Activated CD4-positive, alpha-beta T cell treated with anti-CD3 and anti-CD28 coated beads, Interleukin-2, amount 10 ng/mL, durations not matched to agents 24 days and 14 days (primary cell): ENCODE results near the gene CIP2A. TPM values are rescaled to one million over a fixed set of nuclear protein-coding genes. Genes with fewer than 3 reads are reported as not detected.

Source experiments
- DNase-seq: peaks from one replicate; pipeline ENCODE4 v3.0.0; 2022
- H3K27ac Mint-ChIP-seq: one replicate; pipeline ENCODE4 v1.8.0; 2022; ENCODE audit warnings: mild to moderate bottlenecking, mixed read lengths
- H3K27me3 Mint-ChIP-seq: one replicate; pipeline ENCODE4 v1.8.0; 2022; ENCODE audit warnings: mixed read lengths
- H3K36me3 Mint-ChIP-seq: one replicate; pipeline ENCODE4 v1.8.0; 2022; ENCODE audit warnings: low read depth, mild to moderate bottlenecking, mixed read lengths
- H3K4me1 Mint-ChIP-seq: one replicate; pipeline ENCODE4 v1.8.0; 2021; ENCODE audit warnings: mixed read lengths
- H3K4me3 Mint-ChIP-seq: one replicate; pipeline ENCODE4 v1.8.0; 2022; ENCODE audit warnings: mild to moderate bottlenecking, moderate library complexity, mixed read lengths
- H3K9me3 Mint-ChIP-seq: one replicate; pipeline ENCODE4 v1.8.0; 2021; ENCODE audit warnings: mixed read lengths
- intact Hi-C: fragments of 100-400 bp; cut with micrococcal nuclease; formaldehyde crosslinking; loops from one replicate; pipeline ENCODE4 v1.15.1; 2023
- total RNA-seq: library from RNA; stranded (reverse); gene quantifications from 2 replicates; pipeline ENCODE4 v1.2.3, GENCODE V29; 2022

The CIP2A gene
- total RNA-seq, 1 donor from 2014 or later = 58.3 TPM

DNA sequence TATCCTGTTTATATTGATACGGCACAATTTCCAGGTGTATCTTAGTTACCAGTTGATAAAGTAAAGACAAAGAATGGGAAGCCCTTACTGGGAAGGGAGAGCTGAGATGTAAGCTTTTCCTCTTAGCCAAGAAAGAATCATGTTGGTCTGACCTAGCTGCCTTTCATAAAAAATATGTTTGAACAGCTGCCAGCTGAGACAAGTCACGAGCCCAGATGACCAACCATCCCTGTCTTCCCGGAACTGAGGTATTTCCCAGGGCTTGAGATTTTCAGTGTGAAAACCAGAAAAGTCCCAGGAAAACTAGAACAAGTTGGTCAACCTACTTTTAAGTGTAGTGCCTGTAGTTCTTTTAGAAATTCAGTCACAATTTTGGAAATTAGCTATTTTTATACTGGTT, 75.3 kb downstream of the CIP2A start:
- intact Hi-C loops = no loop called here
- Mint-ChIP-seq H3K27me3 (peaks cover 13% of the 10 kb centered on the region), H3K4me1 (peaks cover 2% of the 10 kb centered on the region), H3K4me3 (no peak overlapping the region), H3K9me3 (no peaks in the 10 kb centered on the region), H3K27ac (no peak overlapping the region), H3K36me3 (no peaks in the 10 kb centered on the region)
- DNase-seq = no peak

DNA sequence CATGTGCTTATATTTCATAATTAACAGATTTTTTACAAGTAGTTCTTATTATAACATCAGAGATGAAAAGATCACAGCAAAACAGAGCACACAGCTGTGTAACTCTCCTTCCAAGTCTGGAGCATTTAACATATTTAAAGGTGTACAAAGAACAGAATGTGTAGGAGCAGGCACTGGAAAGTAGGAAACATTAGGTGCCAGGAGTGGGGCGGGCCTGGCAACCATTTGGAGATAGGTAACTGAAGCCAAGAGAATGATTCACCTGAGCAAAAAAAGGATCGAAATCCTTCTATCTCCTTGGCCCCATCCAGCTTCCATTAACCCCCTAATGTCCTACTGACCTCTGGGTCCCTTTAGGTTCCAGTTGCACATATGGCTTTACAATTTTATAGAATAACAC, 76.6 kb downstream of the CIP2A start:
- intact Hi-C loops = no loop called here
- Mint-ChIP-seq H3K27me3 (peaks cover 10% of the 10 kb centered on the region), H3K4me1 (peaks cover 2% of the 10 kb centered on the region), H3K36me3 (no peaks in the 10 kb centered on the region), H3K9me3 (no peaks in the 10 kb centered on the region), H3K27ac (no peak overlapping the region), H3K4me3 (no peak overlapping the region)
- DNase-seq = no peak

DNA sequence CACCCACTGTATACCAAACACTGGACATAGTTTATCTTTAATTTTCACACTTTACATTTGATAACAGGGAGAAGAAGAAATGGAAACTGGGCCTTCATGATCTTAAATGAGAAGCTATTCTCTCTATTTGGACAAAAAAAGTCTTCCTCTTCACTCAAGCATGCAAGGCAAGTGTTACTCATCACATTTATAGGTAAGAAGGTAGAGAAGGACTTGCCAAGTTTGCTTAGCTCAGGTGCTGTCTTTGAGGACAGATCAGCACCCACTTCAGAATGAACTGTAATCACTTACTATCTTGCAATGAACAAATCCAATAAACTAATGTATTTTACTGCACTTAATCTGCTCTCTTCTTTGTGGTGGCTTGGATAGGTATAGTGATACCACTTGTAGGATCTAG, 77.7 kb downstream of the CIP2A start:
- intact Hi-C loops = no loop called here
- peaks cover 2% of the 10 kb centered on the region for H3K4me1 Mint-ChIP-seq
- no peaks in the 10 kb centered on the region for H3K36me3 Mint-ChIP-seq
- peaks cover 5% of the 10 kb centered on the region for H3K27me3 Mint-ChIP-seq
- no peak overlapping the region for H3K27ac Mint-ChIP-seq
- no peaks in the 10 kb centered on the region for H3K9me3 Mint-ChIP-seq
- no peak overlapping the region for H3K4me3 Mint-ChIP-seq
- no peak for DNase-seq

DNA sequence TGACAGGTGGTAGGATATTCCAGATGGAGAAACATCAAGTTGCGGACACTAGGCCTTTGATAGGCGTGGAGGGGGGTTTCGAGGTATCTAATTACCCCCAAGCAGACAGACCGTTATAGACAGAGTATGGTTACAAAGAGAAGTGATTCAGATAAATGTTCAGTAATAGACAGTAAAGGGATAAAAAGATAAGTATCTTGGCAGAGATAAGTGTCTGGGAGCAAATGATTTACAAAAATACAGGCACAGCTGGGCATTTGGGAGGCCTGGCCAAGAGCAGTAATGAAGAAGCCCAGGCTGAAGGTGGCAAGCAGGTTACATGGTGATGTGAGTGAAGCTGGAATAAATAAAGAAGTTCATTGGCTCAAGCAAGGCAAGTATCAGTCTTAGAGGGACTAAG, 78.2 kb downstream of the CIP2A start:
- H3K4me3 Mint-ChIP-seq = no peak overlapping the region
- peaks cover 8% of the 10 kb centered on the region for H3K27me3 Mint-ChIP-seq
- intact Hi-C loops = no loop called here
- DNase-seq = no peak
- H3K36me3 Mint-ChIP-seq = no peaks in the 10 kb centered on the region
- H3K4me1 Mint-ChIP-seq = peaks cover 2% of the 10 kb centered on the region
- no peak overlapping the region for H3K27ac Mint-ChIP-seq
- H3K9me3 Mint-ChIP-seq = no peaks in the 10 kb centered on the region

DNA sequence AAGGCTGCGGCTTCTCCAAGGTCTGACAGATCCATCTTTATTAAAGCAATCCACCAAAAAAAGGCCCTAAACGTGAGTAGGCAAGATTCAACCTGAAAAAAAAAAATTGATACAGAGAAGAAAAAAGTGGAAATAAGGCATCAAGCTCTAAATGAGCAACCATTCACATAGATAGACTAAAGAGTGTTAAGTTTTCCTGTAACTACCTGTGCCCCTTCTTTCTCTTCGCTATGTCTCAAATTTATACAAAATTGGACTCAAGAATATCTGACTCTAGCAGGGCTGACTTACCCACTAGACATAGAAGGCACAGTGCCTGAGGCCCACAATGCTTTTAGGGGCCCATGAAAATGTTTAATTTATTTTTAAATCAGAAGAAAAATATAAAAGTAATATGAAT, 78.7 kb downstream of the CIP2A start, which contains the start of gene MYH15:
Gene MYH15 (minus strand): TSS at position 101 of the 400 bp plus-strand sequence. CDS start 66 bp downstream, at position 35.
- Mint-ChIP-seq H3K9me3 (no peaks in the 10 kb centered on the region), H3K27me3 (peaks cover 6% of the 10 kb centered on the region), H3K4me1 (peaks cover 2% of the 10 kb centered on the region), H3K36me3 (no peaks in the 10 kb centered on the region), H3K4me3 (no peak within 1 kb of the TSS), H3K27ac (no peak within 1 kb of the TSS)
- no peak for DNase-seq
- intact Hi-C loops = no loop called here

DNA sequence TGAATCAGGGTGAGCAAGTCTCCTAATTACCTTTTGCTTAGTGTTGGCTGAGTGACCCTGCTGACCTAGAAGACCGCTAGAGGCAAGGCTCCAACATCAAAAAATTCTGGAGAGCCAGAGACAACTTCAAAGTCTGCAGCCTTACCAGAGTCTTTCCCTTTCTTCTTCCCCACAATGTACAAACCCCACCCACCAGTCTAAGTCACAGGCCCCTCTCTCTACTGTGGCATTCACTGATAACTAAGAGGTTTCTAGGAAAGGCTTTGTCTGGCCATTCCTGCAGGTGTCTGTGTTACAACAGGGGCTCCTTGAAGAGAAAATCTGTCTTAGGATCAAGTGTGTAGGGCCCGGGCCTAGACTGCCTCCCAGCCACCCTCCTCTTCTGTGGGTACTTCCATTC, 79.4 kb downstream of the CIP2A start:
- peaks cover 4% of the 10 kb centered on the region for H3K27me3 Mint-ChIP-seq
- intact Hi-C loops = no loop called here
- peaks cover 2% of the 10 kb centered on the region for H3K4me1 Mint-ChIP-seq
- no peak overlapping the region for H3K27ac Mint-ChIP-seq
- no peak for DNase-seq
- no peaks in the 10 kb centered on the region for H3K36me3 Mint-ChIP-seq
- H3K4me3 Mint-ChIP-seq = no peak overlapping the region
- no peaks in the 10 kb centered on the region for H3K9me3 Mint-ChIP-seq

DNA sequence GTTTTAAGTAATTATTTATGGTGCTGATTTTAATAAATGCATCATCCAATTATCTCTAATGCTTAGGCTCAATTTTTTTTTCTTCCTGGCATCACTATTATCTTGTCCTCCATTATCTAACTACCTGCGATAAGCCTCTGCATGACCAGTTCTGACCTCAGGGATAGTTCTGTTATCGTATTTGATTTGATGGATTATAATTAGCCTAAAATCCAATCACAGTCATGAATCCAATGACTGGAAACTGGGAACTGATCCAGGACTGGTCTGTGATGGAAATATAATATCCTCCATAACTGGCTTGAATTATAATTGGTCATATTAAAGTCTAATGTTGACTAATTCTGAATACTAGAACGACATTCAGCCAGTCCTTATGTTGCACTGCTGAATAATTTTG, 80.0 kb downstream of the CIP2A start:
- Mint-ChIP-seq H3K4me3 (no peak overlapping the region), H3K4me1 (peaks cover 2% of the 10 kb centered on the region), H3K27me3 (peaks cover 6% of the 10 kb centered on the region), H3K9me3 (no peaks in the 10 kb centered on the region), H3K27ac (no peak overlapping the region), H3K36me3 (no peaks in the 10 kb centered on the region)
- intact Hi-C loops = no loop called here
- DNase-seq = no peak

DNA sequence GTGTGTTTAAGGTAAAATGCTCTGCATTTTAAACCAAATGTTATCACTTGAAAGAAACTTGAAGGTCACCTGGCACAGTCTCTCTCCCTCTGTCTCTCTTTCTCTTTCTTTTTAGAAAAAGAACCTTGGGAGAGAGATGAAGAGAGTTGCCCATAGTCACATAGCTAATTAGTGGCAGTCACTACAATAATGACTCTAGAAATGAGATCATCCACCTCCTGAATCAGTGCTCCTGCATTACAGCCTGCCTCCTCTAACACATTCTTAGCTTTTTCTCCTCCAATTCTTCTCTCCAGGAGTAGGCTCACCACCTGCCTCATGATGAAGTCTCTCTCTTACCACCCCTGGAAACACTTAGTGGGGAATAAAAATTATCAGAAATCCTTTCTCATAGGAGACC, 81.3 kb downstream of the CIP2A start:
- no peaks in the 10 kb centered on the region for H3K36me3 Mint-ChIP-seq
- no peaks in the 10 kb centered on the region for H3K9me3 Mint-ChIP-seq

DNA sequence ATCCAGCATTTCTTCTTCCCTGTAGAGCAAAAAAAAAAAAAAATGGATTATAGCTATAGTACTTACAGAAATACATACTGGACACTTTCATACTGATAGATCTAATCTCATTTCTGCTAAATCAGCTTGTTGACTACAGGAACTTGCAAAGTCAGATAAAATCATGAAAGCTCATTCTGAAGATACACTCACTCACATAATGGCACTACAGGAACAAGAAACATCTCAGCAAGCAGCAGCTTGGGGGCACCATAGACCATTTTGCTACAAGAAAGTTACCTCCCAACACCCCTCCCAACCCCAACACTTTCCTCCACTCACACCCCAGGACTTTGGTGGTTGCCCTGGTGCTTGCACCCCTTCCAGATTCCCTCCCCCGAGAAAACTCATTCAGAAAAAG, 83.4 kb downstream of the CIP2A start:
- Mint-ChIP-seq H3K9me3 (no peaks in the 10 kb centered on the region), H3K4me1 (no peaks in the 10 kb centered on the region), H3K36me3 (no peaks in the 10 kb centered on the region), H3K4me3 (no peak overlapping the region), H3K27ac (no peak overlapping the region), H3K27me3 (peaks cover 8% of the 10 kb centered on the region)
- DNase-seq = no peak
- intact Hi-C loops = no loop called here

More for the DNA sequence above, 81.3 kb downstream of the CIP2A start:
- intact Hi-C loops = no loop called here
- no peak for DNase-seq
- Mint-ChIP-seq H3K27ac (no peak overlapping the region), H3K4me1 (no peaks in the 10 kb centered on the region), H3K4me3 (no peak overlapping the region), H3K27me3 (peaks cover 8% of the 10 kb centered on the region)

DNA sequence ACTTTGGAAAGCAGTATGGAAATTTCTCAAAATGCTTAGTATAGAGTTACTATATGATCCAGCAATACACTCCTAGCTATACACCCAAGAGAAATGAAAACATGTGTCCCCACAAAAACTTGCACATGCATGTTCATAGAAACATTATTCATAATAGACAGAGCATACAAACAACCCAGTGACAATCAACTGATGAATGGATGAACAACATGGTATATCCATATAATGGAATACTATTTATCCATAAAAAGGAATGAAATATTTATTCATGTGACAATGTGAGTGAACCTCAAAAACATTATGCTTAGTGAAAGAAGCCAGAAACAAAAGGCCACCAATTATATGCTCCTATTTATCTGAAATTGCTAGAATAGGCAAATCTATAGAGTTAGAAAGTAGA, 85.5 kb downstream of the CIP2A start:
- H3K9me3 Mint-ChIP-seq = no peaks in the 10 kb centered on the region

DNA sequence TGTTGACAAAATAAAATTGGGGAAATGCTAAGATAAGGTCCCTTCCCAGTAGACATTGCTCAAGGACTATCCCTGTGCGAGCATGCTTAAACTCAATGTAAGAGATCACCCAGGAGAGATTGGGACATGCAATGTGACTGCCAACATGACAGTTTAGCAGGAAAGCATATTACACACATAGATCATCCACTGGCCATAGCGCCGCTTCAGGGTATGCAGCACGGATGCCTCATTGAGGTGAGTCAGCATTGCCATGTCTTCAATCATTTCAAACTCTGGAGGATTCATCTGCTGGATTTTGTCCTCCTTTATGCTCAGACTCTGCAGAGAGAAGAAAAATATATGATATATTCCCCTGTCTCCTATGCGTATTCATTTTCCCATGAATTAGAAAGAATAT, 87.7 kb downstream of the CIP2A start:
- DNase-seq = no peak
- Mint-ChIP-seq H3K36me3 (no peaks in the 10 kb centered on the region), H3K4me1 (no peaks in the 10 kb centered on the region), H3K27me3 (peaks cover 7% of the 10 kb centered on the region), H3K4me3 (no peak overlapping the region), H3K9me3 (no peaks in the 10 kb centered on the region), H3K27ac (no peak overlapping the region)
- intact Hi-C loops = no loop called here

More for the DNA sequence above, 85.5 kb downstream of the CIP2A start:
- intact Hi-C loops = no loop called here
- peaks cover 8% of the 10 kb centered on the region for H3K27me3 Mint-ChIP-seq
- no peak overlapping the region for H3K4me3 Mint-ChIP-seq
- no peaks in the 10 kb centered on the region for H3K36me3 Mint-ChIP-seq
- DNase-seq = no peak
- no peaks in the 10 kb centered on the region for H3K4me1 Mint-ChIP-seq
- no peak overlapping the region for H3K27ac Mint-ChIP-seq

DNA sequence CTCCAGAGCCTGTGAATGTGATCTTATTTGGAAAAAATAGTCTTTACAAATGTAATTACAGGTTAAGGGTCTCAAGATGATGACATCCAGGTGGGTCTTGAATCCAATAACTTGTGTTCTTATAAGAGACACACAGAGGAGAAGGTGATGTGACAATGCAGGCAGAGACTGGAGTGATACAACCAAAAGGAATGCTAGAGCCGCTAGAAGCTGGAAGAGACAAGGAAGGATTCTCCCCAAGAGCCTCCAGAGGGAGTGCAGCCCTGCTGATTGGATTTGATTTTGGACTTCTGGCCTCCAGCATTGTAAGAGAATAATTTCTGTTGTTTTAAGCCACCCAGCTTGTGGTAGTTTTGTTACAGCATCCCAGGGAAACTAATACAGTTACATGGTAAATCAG, 88.5 kb downstream of the CIP2A start:
- no peaks in the 10 kb centered on the region for H3K4me1 Mint-ChIP-seq
- no peaks in the 10 kb centered on the region for H3K9me3 Mint-ChIP-seq
- H3K27ac Mint-ChIP-seq = no peak overlapping the region
- intact Hi-C loops = no loop called here
- peaks cover 4% of the 10 kb centered on the region for H3K27me3 Mint-ChIP-seq
- no peak for DNase-seq
- H3K36me3 Mint-ChIP-seq = no peaks in the 10 kb centered on the region
- H3K4me3 Mint-ChIP-seq = no peak overlapping the region

Other genes with a start within 250 kb of the CIP2A start
- gene MYH15, start 78.8 kb downstream of the CIP2A start, total RNA-seq = 0.12 TPM in 1 of 2 replicates, not detected in the other
- 4.1 and 4.7 TPM in 2 replicates for gene DZIP3, start 284 bp upstream of the CIP2A start, total RNA-seq
- gene RETNLB, start 168.0 kb upstream of the CIP2A start, total RNA-seq = not detected in 2 replicates
- gene TRAT1, start 233.3 kb upstream of the CIP2A start, total RNA-seq = 61.0 and 66.6 TPM in 2 replicates